K562 (cell line): ENCODE results near the gene NRROS. TPM values are rescaled to one million over a fixed set of nuclear protein-coding genes. Genes with fewer than 3 reads are reported as not detected.

Experiments
- ATAC-seq: fragments of 200-7000 bp; cut with Tn5 transposase; 3 replicates; pipeline ENCODE4 v1.9.1; 2020; ENCODE audit warnings: moderate library complexity
- BruUV-seq: library from RNA; stranded (reverse); fragments of 400-500 nt; replicated peaks from 2 replicates; lab custom pipeline; 2021; lab: Mats Ljungman, UMichigan
- CTCF ChIA-PET: fragments of 300-600 bp; formaldehyde crosslinking; extraction: SDS; loops from one replicate; lab custom pipeline; 2021; ENCODE audit warnings: low intra/inter-chr PET ratio; lab: Yijun Ruan, JAX
- POLR2A ChIA-PET: fragments of 300-600, 350-650 bp; sonication (Branson Sonifier 250); formaldehyde crosslinking; extraction: SDS; loops from one replicate; lab custom pipeline; 2021; ENCODE audit warnings: antibody characterized with exemption, inconsistent platforms; lab: Yijun Ruan, JAX
- DNase-seq, 4 experiments: peaks; one replicate each; pipeline versions ENCODE4 v3.0.0 to v3.0.0-alpha.2; 2011 to 2018; ENCODE audit warnings: low spot score in 3 of 4, mixed read lengths in 3 of 4; ENCODE audit errors: extremely low read depth in 1 of 4
- FAIRE-seq: peaks from 2 replicates; lab custom pipeline; 2011; peaks lifted over from hg19 to GRCh38; lab: Jason Lieb, UNC
- H2AFZ ChIP-seq: 2 replicates; pipeline ENCODE4 v1.6.0; 2011; ENCODE audit warnings: low read depth, low read length, control low read depth, inconsistent platforms
- H3K27ac ChIP-seq: fragments of 200-600 bp; 3 replicates; pipeline ENCODE4 v1.8.0; 2011; ENCODE audit warnings: low read depth, mild to moderate bottlenecking, control low read depth, inconsistent platforms, low read length, moderate library complexity, mixed read lengths; ENCODE audit errors: extremely low read depth
- H3K27me3 ChIP-seq, 2 experiments: fragments of 300-600 bp in 1 of 2; 2 replicates in 1 of 2; 3 replicates in 1 of 2; pipeline versions ENCODE4 v1.6.0 to v1.8.0; 2011; ENCODE audit warnings: inconsistent platforms in 2 of 2, low read length in 2 of 2, mild to moderate bottlenecking in 1 of 2, mixed read lengths in 1 of 2, moderate library complexity in 1 of 2; ENCODE audit not compliant: control insufficient read depth in 2 of 2, insufficient read depth in 2 of 2
- H3K36me3 ChIP-seq: fragments of 300-600 bp; 3 replicates; pipeline ENCODE4 v1.8.0; 2011; ENCODE audit warnings: mild to moderate bottlenecking, low read length, inconsistent platforms; ENCODE audit not compliant: control insufficient read depth, insufficient read depth
- H3K4me1 ChIP-seq, 2 experiments: fragments of 200-600 bp in 1 of 2; replicated peaks in 1 of 2; 2 replicates in 1 of 2; 3 replicates in 1 of 2; pipeline versions ENCODE4 v1.5.1 to v1.8.0; 2011; ENCODE audit warnings: inconsistent platforms in 2 of 2, low read length in 2 of 2, mild to moderate bottlenecking in 1 of 2, mixed read lengths in 1 of 2, moderate library complexity in 1 of 2; ENCODE audit not compliant: control insufficient read depth in 2 of 2, insufficient read depth in 2 of 2
- H3K4me2 ChIP-seq: 2 replicates; pipeline ENCODE4 v1.6.1; 2011; ENCODE audit warnings: low read length, control low read depth, inconsistent platforms, mixed read lengths; ENCODE audit not compliant: insufficient read depth
- H3K4me3 ChIP-seq: fragments of 200-600 bp; sonication (generic), shearing (Covaris generic); 2 replicates; pipeline ENCODE4 v1.5.1; 2016; ENCODE audit warnings: control low read depth, inconsistent platforms
- H3K79me2 ChIP-seq: fragments of 200-600 bp; 3 replicates; pipeline ENCODE4 v1.8.0; 2011; ENCODE audit warnings: low read length, inconsistent platforms; ENCODE audit not compliant: control insufficient read depth, insufficient read depth
- H3K9ac ChIP-seq, 2 experiments: 2 replicates each; pipeline versions ENCODE4 v1.6.0 to v1.6.1; 2011; ENCODE audit warnings: low read depth in 2 of 2, low read length in 2 of 2, control low read depth in 1 of 2, inconsistent platforms in 1 of 2, mild to moderate bottlenecking in 1 of 2, mixed read lengths in 1 of 2; ENCODE audit not compliant: insufficient read depth in 1 of 2
- H3K9me1 ChIP-seq: one replicate; pipeline ENCODE4 v1.6.0; 2011; ENCODE audit warnings: inconsistent platforms, mild to moderate bottlenecking, low read length, moderate library complexity; ENCODE audit not compliant: control insufficient read depth, insufficient read depth
- H3K9me3 ChIP-seq: replicated peaks from 2 replicates; pipeline ENCODE4 v1.5.1; 2011; ENCODE audit warnings: low read depth, low read length, inconsistent platforms; ENCODE audit not compliant: control insufficient read depth, insufficient read depth
- H4K20me1 ChIP-seq: replicated peaks from 2 replicates; pipeline ENCODE4 v1.6.1; 2011; ENCODE audit warnings: low read length, inconsistent platforms, mixed read lengths; ENCODE audit not compliant: control insufficient read depth, insufficient read depth
- ATF4 ChIP-seq: fragments of 450-650 bp; formaldehyde crosslinking; IDR thresholded peaks from 2 replicates; pipeline ENCODE4 v1.4.0; 2022; ENCODE audit warnings: mild to moderate bottlenecking, moderate library complexity
- FOXK1 ChIP-seq: sonication (generic); formaldehyde crosslinking; IDR thresholded peaks from 2 replicates; pipeline ENCODE4 v1.8.0; 2022; ENCODE audit warnings: missing genetic modification reagents, mild to moderate bottlenecking, borderline replicate concordance
- GTF2A2 ChIP-seq: IDR thresholded peaks from 2 replicates; pipeline ENCODE4 v1.6.1; 2016; ENCODE audit warnings: mild to moderate bottlenecking, missing genetic modification characterization, missing compliant biosample characterization
- HNRNPK ChIP-seq: fragments of 200-400 bp; formaldehyde crosslinking; IDR thresholded peaks from one replicate; pipeline ENCODE4 v1.6.1; 2018; ENCODE audit warnings: mild to moderate bottlenecking, low read depth, low read length; ENCODE audit not compliant: poor library complexity, severe bottlenecking
- NELFE ChIP-seq: IDR thresholded peaks from 2 replicates; pipeline ENCODE4 v1.6.1; 2011; ENCODE audit warnings: mild to moderate bottlenecking; ENCODE audit not compliant: insufficient read depth, insufficient read length
- PKNOX1 ChIP-seq: fragments of 450-650 bp; IDR thresholded peaks from 2 replicates; pipeline ENCODE4 v1.6.1; 2016
- RREB1 ChIP-seq: fragments of 250-450 bp; sonication (Bioruptor Pico); IDR thresholded peaks from 2 replicates; pipeline ENCODE4 v1.4.0; 2020
- SMAD2 ChIP-seq: fragments of 150-350 bp; IDR thresholded peaks from 2 replicates; pipeline ENCODE4 v1.6.1; 2014; ENCODE audit warnings: low read depth, mild to moderate bottlenecking, low read length
- SMAD4 ChIP-seq: fragments of 250-450 bp; sonication (Bioruptor Pico); conservative IDR thresholded peaks from 2 replicates; pipeline ENCODE4 v1.8.0; 2021; ENCODE audit warnings: inconsistent platforms, mild to moderate bottlenecking, moderate library complexity
- TCF15 ChIP-seq: fragments of 250-450 bp; sonication (Bioruptor Pico); IDR thresholded peaks from 2 replicates; pipeline ENCODE4 v1.8.0; 2022; ENCODE audit warnings: moderate library complexity, mild to moderate bottlenecking, inconsistent platforms
- TCF7 ChIP-seq: sonication (generic); IDR thresholded peaks from 2 replicates; pipeline ENCODE4 v1.6.1; 2016; ENCODE audit warnings: antibody characterized with exemption, borderline replicate concordance
- ZNF165 ChIP-seq: fragments of 250-450 bp; sonication (Bioruptor Pico); IDR thresholded peaks from 2 replicates; pipeline ENCODE4 v1.4.0; 2020; ENCODE audit warnings: borderline replicate concordance
- ZNF280A ChIP-seq: fragments of 450-650 bp; IDR thresholded peaks from 2 replicates; pipeline ENCODE4 v1.6.1; 2018; ENCODE audit warnings: mild to moderate bottlenecking, low read depth; ENCODE audit not compliant: partially characterized antibody
- ZNF354B ChIP-seq: fragments of 250-450 bp; sonication (Bioruptor Pico); IDR thresholded peaks from 2 replicates; pipeline ENCODE4 v1.4.0; 2020
- WGBS: fragments of 100-300 bp; shearing (Covaris generic); methylation state at CpG from one replicate; pipeline ENCODE4 v1.1.6; 2016; ENCODE audit warnings: low coverage, mixed read lengths; ENCODE audit not compliant: insufficient coverage; ENCODE audit errors: missing lambda C conversion rate; 5-methylcytosine and 5-hydroxymethylcytosine counted together
- in situ Hi-C: fragments of 300-500 bp; cut with MboI; formaldehyde crosslinking; loops from 4 replicates; pipeline ENCODE4 v1.15.0; 2018; ENCODE audit warnings: inconsistent platforms, mixed read lengths
- intact Hi-C: fragments of 100-400 bp; cut with micrococcal nuclease; formaldehyde crosslinking; loops from 2 replicates; pipeline ENCODE4 v1.14.2; 2022
- polyA plus RNA-seq, 8 experiments: library from polyadenylated mRNA; depleted of rRNA in 4 of 8; stranded (reverse) in 5 of 8; unstranded in 3 of 8; fragments of >200 nt; fragmentation: Nextera tagmentation in 2 of 8; fragmentation: Illumina TruSeq in 1 of 8; extraction: Ambion mirVana in 2 of 8; extraction: Trizol in 1 of 8; gene quantifications; 2 replicates each; pipeline versions ENCODE4 v1.2.1 to v1.2.3, GENCODE V29; 2011 to 2014; ENCODE audit warnings: inconsistent platforms in 1 of 8, missing spikeins in 1 of 8
- total RNA-seq, 7 experiments: library from RNA; depleted of rRNA in 6 of 7; stranded (reverse); fragments of >200 nt in 6 of 7; fragmentation: Illumina TruSeq in 2 of 7; extraction: Trizol in 2 of 7; gene quantifications; 2 replicates each; pipeline versions ENCODE4 v1.2.1 to v1.2.3, GENCODE V29; 2011 to 2021; ENCODE audit warnings: low replicate concordance in 1 of 7

Gene NRROS
- total and polyA plus RNA-seq, 9 of the 15 experiments (the other 6 are each of a cell fraction or from before 2014, with no cell fraction given), result 0.34 to 13.8 (median 3.8) TPM

GRCh38 chr3:196708467-196708866 is 69.0 kb downstream of the NRROS start:
- H3K4me1 ChIP-seq, result peaks cover 10 to 21% of the 10 kb centered on the region in 2 experiments
- no peaks in the 10 kb centered on the region for H4K20me1 ChIP-seq
- no peaks in the 10 kb centered on the region for H3K9me3 ChIP-seq
- no peak for FAIRE-seq
- intact Hi-C loops (no loop called here), in situ Hi-C loops (no loop called here)
- H3K9ac ChIP-seq, result no peak overlapping the region
- H3K79me2 ChIP-seq, result peaks cover 9% of the 10 kb centered on the region
- ATAC-seq, result no peak
- WGBS, result 63% methylated on average over 7 of the region's 7 CpGs
- POLR2A ChIA-PET, result no interaction called here
- H3K27me3 ChIP-seq, result no peaks in the 10 kb centered on the region
- H3K36me3 ChIP-seq, result no peaks in the 10 kb centered on the region
- no peak overlapping the region for H3K27ac ChIP-seq
- H3K4me2 ChIP-seq, result no peak overlapping the region
- H3K4me3 ChIP-seq, result no peak overlapping the region
- CTCF ChIA-PET, result no interaction called here
- H2AFZ ChIP-seq, result no peak overlapping the region
- H3K9me1 ChIP-seq, result no peaks in the 10 kb centered on the region
- DNase-seq, result no peak
- BruUV-seq, result no TSS peak
- TF ChIP-seq SMAD2, result no peak
- no peak for TF ChIP-seq TCF15 (CRISPR knock-in tag)
- TF ChIP-seq PKNOX1, result no peak
- TF ChIP-seq HNRNPK, result no peak
- no peak for TF ChIP-seq FOXK1 (CRISPR knock-in tag)
- no peak for TF ChIP-seq ZNF354B (CRISPR knock-in tag)
- TF ChIP-seq ZNF165, result no peak
- no peak for TF ChIP-seq NELFE
- TF ChIP-seq RREB1 (CRISPR knock-in tag), result no peak
- no peak for TF ChIP-seq SMAD4 (CRISPR knock-in tag)
- no peak for TF ChIP-seq ATF4 (CRISPR knock-in tag)
- no peak for TF ChIP-seq ZNF280A
- no peak for TF ChIP-seq GTF2A2 (tag)
- TF ChIP-seq TCF7, result no peak
